Activated naive CD4-positive, alpha-beta T cell treated with Interleukin-2 at 50 U/mL for 16 hours (primary cell): ENCODE results near the gene CLK2.
"Not testable (repeated sequence)": the region's sequence is repeated elsewhere in the genome, so short reads cannot be mapped to it uniquely, and the experiment has no call there.

Experiments
- DNase-seq: peaks from one replicate; pipeline ENCODE4 v3.0.0-alpha.2; 2020

The CLK2 gene

GRCh38 chr1:155241069-155241679 lies 32.1 kb downstream of the CLK2 start:
- peak; percentile 66 for DNase-seq

DNA sequence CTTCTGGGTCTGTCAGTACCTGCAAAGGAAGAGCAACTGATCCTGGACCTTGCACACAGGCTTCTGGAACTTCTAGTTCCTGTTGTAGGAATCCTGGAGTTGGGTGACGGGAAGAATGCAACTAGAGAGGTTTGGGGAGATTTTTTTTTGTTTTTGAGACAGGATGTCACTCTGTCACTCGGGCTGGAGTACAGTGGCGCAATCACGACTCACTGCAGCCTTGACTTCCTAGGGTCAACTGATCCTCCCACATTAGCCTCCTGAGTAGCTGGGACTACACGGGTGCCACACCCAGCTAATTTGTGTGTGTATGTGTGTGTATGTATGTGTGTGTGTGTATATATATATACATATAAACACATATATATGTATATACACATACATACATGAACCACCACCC lies 36.9 kb downstream of the CLK2 start:
- no peak for DNase-seq

DNA sequence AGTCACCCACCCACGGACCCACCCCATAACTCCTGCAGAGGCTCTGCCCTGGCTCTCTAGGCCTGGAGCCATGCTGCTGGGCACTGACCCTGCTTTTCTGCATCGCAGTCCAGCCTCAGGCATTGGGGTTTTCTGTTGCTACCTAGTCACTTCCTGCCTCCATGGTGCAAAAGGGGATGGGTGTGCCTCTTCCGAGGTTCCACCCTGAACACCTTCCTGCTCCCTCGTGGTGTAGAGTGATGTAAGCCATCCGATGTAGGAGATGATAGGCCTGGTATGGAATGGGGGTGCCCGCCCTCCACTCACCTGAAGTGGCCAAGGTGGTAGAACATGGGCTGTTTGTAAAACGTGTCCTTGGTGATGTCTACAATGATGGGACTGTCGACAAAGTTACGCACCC lies 37.9 kb downstream of the CLK2 start:
- DNase-seq: not testable (repeated sequence)

DNA sequence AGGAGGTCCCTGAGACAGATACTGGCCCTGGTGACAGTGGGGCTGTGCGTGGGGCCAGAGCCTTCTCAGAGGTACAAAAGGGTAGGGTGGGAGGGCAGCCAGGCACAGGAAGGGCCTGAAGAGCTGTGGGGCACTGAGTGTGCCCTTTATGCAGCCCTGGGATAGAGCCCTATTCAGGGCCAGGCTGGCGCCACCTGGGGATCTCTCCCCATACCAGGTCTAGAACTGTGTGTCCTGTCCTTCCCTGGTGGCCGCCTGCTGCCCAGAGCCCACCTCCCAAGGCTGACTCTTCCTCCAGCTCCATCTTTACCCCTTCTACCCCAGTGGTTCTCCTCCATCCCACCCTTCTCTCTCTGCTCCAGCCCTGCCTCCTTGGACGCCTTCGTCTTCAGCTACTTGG lies 39.8 kb downstream of the CLK2 start:
- DNase-seq: not testable (repeated sequence)

DNA sequence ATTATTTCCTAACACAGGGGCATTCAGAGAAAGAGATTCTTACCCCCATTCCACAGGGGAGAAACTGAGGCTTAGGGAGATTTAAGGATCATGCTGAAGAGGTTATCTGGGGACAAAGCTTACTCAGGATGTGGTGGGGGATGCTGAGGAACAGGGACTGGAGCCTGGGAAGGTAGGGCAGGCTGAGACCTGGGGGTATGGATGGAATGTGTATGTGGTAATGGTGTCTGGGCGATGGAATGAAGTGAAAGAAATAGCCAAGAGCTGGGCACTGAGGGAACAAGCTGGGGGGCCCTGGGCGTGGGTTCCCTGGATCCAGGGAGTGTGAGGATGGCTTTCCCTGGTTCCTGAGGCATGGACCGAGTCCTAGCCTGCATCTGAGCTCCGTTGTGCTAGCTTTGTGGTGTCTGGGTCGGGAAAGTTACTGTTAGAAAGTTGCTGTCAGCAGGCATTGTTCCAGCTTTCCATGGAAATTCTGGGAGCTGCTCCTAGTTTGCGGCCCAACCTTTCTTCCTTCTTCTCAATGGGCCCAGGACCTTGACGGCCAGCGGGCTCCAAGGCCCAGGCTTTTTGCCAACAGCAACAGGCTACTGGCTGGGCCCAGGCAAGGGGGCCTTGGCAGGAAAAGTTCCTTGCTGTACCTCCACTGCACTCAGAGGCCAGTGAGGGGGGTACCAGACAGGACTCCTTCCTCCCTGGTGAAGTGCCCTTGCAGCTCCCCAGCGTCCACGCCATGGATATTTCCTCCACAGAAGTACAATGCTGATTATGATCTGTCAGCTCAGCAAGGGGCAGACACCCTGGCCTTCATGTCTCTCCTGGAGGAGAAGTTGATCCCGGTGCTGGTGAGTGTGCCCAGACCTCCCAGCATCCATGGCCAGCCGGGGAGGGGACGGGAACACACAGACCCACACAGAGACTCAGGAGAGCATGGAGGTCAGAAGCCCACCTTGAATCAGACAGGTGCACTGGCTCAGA lies 41.0 kb downstream of the CLK2 start:
- not testable (repeated sequence) for DNase-seq

GRCh38 chr1:155231302-155231701 lies 42.0 kb downstream of the CLK2 start:
- DNase-seq: not testable (repeated sequence)

DNA sequence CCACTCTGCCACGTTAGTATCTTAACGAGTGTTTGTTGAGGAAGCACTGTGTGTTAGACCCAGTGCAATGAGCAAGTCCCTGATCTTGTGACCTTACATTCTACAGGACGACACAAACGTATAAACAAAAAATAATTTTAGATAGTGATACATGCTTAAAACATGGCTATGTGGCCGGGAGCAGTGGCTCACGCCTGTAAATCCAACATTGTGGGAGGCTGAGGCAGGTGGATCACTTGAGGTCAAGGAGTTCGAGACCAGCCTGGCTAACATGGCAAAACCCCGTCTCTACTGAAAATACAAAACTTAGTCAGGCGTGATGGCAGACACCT lies 45.2 kb downstream of the CLK2 start:
- DNase-seq: no peak

- DNase-seq: peak; percentile 99
These were observed 45.8 kb downstream of the CLK2 start for GRCh38 chr1:155227261-155228095.

DNA sequence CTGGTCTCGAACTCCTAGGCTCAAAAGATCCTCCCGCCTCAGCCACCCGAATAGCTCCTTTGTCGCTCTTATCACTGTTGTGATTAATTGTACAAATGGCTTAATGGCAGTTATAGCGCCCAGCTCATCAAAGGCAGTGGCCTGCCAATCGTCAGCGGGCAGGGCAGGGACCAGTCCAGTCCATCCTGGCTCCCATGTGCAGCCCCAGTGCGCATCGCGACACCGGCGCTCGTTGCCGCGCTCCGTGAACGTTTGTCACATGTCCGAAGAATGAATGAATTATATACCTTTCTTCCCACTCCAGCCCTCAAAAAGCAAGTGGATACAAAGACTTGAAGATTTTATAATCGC lies 46.4 kb downstream of the CLK2 start:
- peak; percentile 53 for DNase-seq

GRCh38 chr1:155226188-155226909 lies 47.0 kb downstream of the CLK2 start:
- peak; percentile 83 for DNase-seq

DNA sequence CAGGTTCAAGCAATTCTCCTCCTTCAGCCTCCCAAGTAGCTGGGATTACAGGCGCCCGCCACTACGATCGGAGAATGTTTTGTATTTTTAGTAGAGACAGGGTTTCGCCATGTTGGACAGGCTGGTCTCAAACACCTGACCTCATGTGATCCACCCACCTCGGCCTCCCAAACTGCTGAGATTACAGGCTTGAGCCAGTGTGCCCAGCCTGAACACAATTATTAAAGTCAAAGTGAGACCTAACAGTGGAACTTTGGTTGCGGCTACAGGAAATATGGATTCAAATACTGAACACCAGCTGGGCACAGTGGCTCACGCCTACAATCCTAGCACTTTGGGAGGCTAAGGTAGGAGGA lies 47.9 kb downstream of the CLK2 start:
- DNase-seq: not testable (repeated sequence)

- DNase-seq: no peak
These were observed 50.3 kb downstream of the CLK2 start for GRCh38 chr1:155223047-155223446.

GRCh38 chr1:155220211-155220965 lies 52.9 kb downstream of the CLK2 start:
- not testable (repeated sequence) for DNase-seq

- DNase-seq: no peak
These were observed 53.7 kb downstream of the CLK2 start for GRCh38 chr1:155219592-155220031.

GRCh38 chr1:155218854-155219591 lies 54.3 kb downstream of the CLK2 start:
- DNase-seq: no peak

GRCh38 chr1:155214702-155215101 lies 58.6 kb downstream of the CLK2 start:
- DNase-seq: not testable (repeated sequence)
